HG03095 (cell line): ENCODE results near the gene RSRP1.
"Not testable (repeated sequence)": the region's sequence is repeated elsewhere in the genome, so short reads cannot be mapped to it uniquely, and the experiment has no call there.

Experiments
- ATAC-seq: cut with Tn5 transposase; IDR thresholded peaks from one replicate; pipeline ENCODE4 v1.9.1; 2021; ENCODE audit warnings: moderate library complexity; ENCODE audit not compliant: unreplicated experiment

Gene RSRP1

GRCh38 chr1:25247024-25247828, at the start of gene RSRP1:
Gene RSRP1 (minus strand): TSS chr1:25247454. CDS start chr1:25246963, 491 bp downstream.
- ATAC-seq: peak; percentile 70

GRCh38 chr1:25296501-25296900, 49.2 kb upstream of the RSRP1 start:
- ATAC-seq: not testable (repeated sequence)

- not testable (repeated sequence) for ATAC-seq
These were observed 47.9 kb upstream of the RSRP1 start for GRCh38 chr1:25294889-25295826.

- ATAC-seq: not testable (repeated sequence)
These were observed 46.2 kb upstream of the RSRP1 start for GRCh38 chr1:25293426-25293825.

- not testable (repeated sequence) for ATAC-seq
These were observed 42.8 kb upstream of the RSRP1 start for GRCh38 chr1:25290043-25290442.

- ATAC-seq: not testable (repeated sequence)
These were observed 41.4 kb upstream of the RSRP1 start for GRCh38 chr1:25288573-25289101.

GRCh38 chr1:25287164-25287563, 39.9 kb upstream of the RSRP1 start:
- ATAC-seq: not testable (repeated sequence)

GRCh38 chr1:25285862-25286261, 38.6 kb upstream of the RSRP1 start:
- not testable (repeated sequence) for ATAC-seq

GRCh38 chr1:25279693-25280111, 32.4 kb upstream of the RSRP1 start:
- not testable (repeated sequence) for ATAC-seq

GRCh38 chr1:25278790-25279189, 31.5 kb upstream of the RSRP1 start:
- ATAC-seq: not testable (repeated sequence)

GRCh38 chr1:25278358-25278757, 31.1 kb upstream of the RSRP1 start:
- not testable (repeated sequence) for ATAC-seq

GRCh38 chr1:25277295-25277694, 30.0 kb upstream of the RSRP1 start:
- ATAC-seq: not testable (repeated sequence)

GRCh38 chr1:25275648-25276047, 28.4 kb upstream of the RSRP1 start:
- ATAC-seq: not testable (repeated sequence)

- not testable (repeated sequence) for ATAC-seq
These were observed 25.0 kb upstream of the RSRP1 start, which contains the start of gene RHD for GRCh38 chr1:25272238-25272637. Gene RHD (plus strand): TSS chr1:25272509. CDS start chr1:25272548, 39 bp downstream.

GRCh38 chr1:25268143-25268760, 21.0 kb upstream of the RSRP1 start:
- ATAC-seq: not testable (repeated sequence)

- ATAC-seq: peak; percentile 59
These were observed 20.3 kb upstream of the RSRP1 start for GRCh38 chr1:25267288-25268142.

GRCh38 chr1:25266554-25267287, 19.5 kb upstream of the RSRP1 start:
- peak; percentile 23 for ATAC-seq

- not testable (repeated sequence) for ATAC-seq
These were observed 13.1 kb upstream of the RSRP1 start for GRCh38 chr1:25260336-25260735.

GRCh38 chr1:25259813-25260212, 12.6 kb upstream of the RSRP1 start:
- ATAC-seq: not testable (repeated sequence)
